ENCODE measurements around the gene KEL.

GRCh38 chr7:142999793-143000192, 37.6 kb upstream of the KEL start:
- TF ChIP-seq EZH2 (IDR thresholded peaks at IDR 0.05) (no peak), POLR2AphosphoS5 (IDR thresholded peaks at IDR 0.05; ENCODE audit: borderline replicate concordance, low read depth, low read length) (no peak), FOXP2 (optimal IDR thresholded peaks at IDR 0.05; ENCODE audit: control extremely low read depth, extremely low read length, insufficient read depth) (no peak)

Measured in SK-N-MC (cell line).